ENCODE data around the gene PMPCA. TPM values are rescaled to one million over a fixed set of nuclear protein-coding genes. Genes with fewer than 3 reads are reported as not detected.

Gene PMPCA
- total RNA-seq, 3 donors from 2014 or later (not counting 1 experiment from before 2014, with no cell fraction given): 78.3 to 84.8 (median 79.3) TPM

DNA sequence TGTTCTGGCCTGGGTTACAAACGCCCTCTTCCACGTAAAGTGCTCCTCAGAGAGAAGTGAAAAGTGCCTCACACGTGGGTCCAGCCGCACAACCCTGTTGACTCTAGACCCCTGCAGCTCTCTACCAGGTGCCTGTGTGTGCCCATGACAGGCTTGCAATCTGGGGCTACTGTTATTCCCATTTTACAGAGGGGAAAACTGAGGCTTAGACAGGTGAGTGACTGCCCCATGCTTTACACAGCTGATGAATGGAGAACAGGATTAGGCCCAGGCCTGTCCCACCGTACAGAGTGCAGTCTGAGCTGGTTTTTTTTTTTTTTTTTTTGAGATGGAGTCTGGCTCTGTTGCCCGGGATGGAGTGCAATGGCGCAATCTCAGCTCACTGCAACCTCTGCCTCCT lies 35.3 kb downstream of the PMPCA start:
- H3K27me3 ChIP-seq (ENCODE audit: control insufficient read depth, insufficient read depth, low read length): no peaks in the 10 kb centered on the region
- H3K36me3 Mint-ChIP-seq: peaks cover 22% of the 10 kb centered on the region
- DNase-seq (no peak), ATAC-seq (no peak)
- H3K4me3 ChIP-seq (ENCODE audit: low read length): no peak overlapping the region
- no peaks in the 10 kb centered on the region for H3K9me3 Mint-ChIP-seq
- H3K4me1 ChIP-seq (ENCODE audit: control insufficient read depth, insufficient read depth, low read length): no peaks in the 10 kb centered on the region
- H3K9me3 ChIP-seq (ENCODE audit: control insufficient read depth, insufficient read depth, low read length): no peaks in the 10 kb centered on the region
- H3K27ac ChIP-seq (ENCODE audit: low read length): no peak overlapping the region
- H3K36me3 ChIP-seq (ENCODE audit: control insufficient read depth, insufficient read depth, low read length): peaks cover 83% of the 10 kb centered on the region
- intact Hi-C loops (cut with micrococcal nuclease): no loop called here
- no peak overlapping the region for H3K4me3 Mint-ChIP-seq
- no peaks in the 10 kb centered on the region for H3K4me1 Mint-ChIP-seq
- 98% methylated on average over 7 of the region's 7 CpGs for WGBS (ENCODE audit: insufficient coverage)
- no peak overlapping the region for H3K27ac Mint-ChIP-seq
- TF ChIP-seq, protein P1, sequence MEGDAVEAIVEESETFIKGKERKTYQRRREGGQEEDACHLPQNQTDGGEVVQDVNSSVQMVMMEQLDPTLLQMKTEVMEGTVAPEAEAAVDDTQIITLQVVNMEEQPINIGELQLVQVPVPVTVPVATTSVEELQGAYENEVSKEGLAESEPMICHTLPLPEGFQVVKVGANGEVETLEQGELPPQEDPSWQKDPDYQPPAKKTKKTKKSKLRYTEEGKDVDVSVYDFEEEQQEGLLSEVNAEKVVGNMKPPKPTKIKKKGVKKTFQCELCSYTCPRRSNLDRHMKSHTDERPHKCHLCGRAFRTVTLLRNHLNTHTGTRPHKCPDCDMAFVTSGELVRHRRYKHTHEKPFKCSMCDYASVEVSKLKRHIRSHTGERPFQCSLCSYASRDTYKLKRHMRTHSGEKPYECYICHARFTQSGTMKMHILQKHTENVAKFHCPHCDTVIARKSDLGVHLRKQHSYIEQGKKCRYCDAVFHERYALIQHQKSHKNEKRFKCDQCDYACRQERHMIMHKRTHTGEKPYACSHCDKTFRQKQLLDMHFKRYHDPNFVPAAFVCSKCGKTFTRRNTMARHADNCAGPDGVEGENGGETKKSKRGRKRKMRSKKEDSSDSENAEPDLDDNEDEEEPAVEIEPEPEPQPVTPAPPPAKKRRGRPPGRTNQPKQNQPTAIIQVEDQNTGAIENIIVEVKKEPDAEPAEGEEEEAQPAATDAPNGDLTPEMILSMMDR (IDR thresholded peaks at IDR 0.05): no peak
- H3K27me3 Mint-ChIP-seq (ENCODE audit: low read depth in 2 of 2): no peaks in the 10 kb centered on the region

DNA sequence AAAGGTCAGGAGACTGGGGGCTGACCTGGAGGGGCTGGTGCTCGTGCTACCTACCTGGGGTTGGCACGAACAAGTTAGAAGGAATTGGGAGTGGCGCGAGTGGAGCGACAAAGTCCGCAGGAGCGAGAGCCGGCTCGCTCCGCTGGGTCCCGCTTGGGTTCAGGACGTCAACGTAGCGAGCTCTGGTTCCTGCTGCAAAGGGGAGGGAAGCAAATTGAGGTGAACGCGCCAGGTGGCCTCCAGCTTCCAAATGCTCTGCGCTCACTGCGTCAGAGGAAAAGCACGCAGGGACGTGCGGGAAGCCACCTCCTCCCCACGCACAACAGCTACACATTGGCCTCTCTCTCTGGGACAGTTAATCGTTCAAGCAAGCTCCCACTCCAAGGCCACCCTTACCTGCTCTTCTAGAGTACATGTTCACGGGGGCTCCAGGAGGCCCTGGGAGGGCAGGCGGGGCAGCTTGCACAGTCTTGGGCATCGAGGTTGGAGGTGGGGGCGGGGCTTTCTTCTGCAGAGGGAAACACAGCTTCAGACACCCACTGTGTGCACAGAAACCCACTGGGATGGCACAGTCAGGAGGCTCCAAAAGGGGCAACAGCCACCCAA lies 36.8 kb downstream of the PMPCA start:
- no peaks in the 10 kb centered on the region for H3K27me3 Mint-ChIP-seq (ENCODE audit: low read depth in 2 of 2)
- DNase-seq (no peak), ATAC-seq (no peak)
- peaks cover 22% of the 10 kb centered on the region for H3K36me3 Mint-ChIP-seq
- no peaks in the 10 kb centered on the region for H3K9me3 Mint-ChIP-seq
- peaks cover 85% of the 10 kb centered on the region for H3K36me3 ChIP-seq (ENCODE audit: control insufficient read depth, insufficient read depth, low read length)
- 97% methylated on average over 27 of the region's 27 CpGs for WGBS (ENCODE audit: insufficient coverage)
- no peaks in the 10 kb centered on the region for H3K4me1 Mint-ChIP-seq
- H3K4me1 ChIP-seq (ENCODE audit: control insufficient read depth, insufficient read depth, low read length): no peaks in the 10 kb centered on the region
- no peak overlapping the region for H3K27ac Mint-ChIP-seq
- H3K4me3 ChIP-seq (ENCODE audit: low read length): no peak overlapping the region
- TF ChIP-seq, protein P1 (IDR thresholded peaks at IDR 0.05): no peak
- intact Hi-C loops (cut with micrococcal nuclease): no loop called here
- H3K9me3 ChIP-seq (ENCODE audit: control insufficient read depth, insufficient read depth, low read length): no peaks in the 10 kb centered on the region
- H3K27ac ChIP-seq (ENCODE audit: low read length): no peak overlapping the region
- H3K27me3 ChIP-seq (ENCODE audit: control insufficient read depth, insufficient read depth, low read length): no peaks in the 10 kb centered on the region
- H3K4me3 Mint-ChIP-seq: no peak overlapping the region

DNA sequence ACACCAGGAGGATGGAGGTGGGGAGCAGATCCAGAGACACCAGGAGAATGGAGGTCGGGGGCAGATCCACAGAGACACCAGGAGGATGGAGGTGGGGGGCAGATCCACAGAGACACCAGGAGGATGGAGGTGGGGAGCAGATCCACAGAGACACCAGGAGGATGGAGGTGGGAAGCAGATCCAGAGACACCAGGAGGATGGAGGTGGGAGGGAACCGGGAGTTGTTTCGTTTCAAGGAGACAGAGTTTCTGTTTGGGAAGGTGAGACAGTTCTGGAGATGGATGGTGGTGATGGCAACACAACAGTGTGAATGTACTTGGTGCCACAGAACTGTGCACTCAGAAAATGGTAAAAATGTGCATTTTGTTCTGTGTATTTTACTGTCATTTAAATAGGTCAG lies 38.2 kb downstream of the PMPCA start:
- Mint-ChIP-seq H3K4me1 (no peaks in the 10 kb centered on the region), H3K4me3 (no peak overlapping the region), H3K9me3 (no peaks in the 10 kb centered on the region), H3K27me3 (ENCODE audit: low read depth in 2 of 2) (no peaks in the 10 kb centered on the region), H3K27ac (no peak overlapping the region), H3K36me3 (peaks cover 15% of the 10 kb centered on the region)
- Histone ChIP-seq H3K9me3 (ENCODE audit: control insufficient read depth, insufficient read depth, low read length) (no peaks in the 10 kb centered on the region), H3K27ac (ENCODE audit: low read length) (no peak overlapping the region), H3K4me3 (ENCODE audit: low read length) (no peak overlapping the region), H3K27me3 (ENCODE audit: control insufficient read depth, insufficient read depth, low read length) (no peaks in the 10 kb centered on the region), H3K36me3 (ENCODE audit: control insufficient read depth, insufficient read depth, low read length) (peaks cover 81% of the 10 kb centered on the region), H3K4me1 (ENCODE audit: control insufficient read depth, insufficient read depth, low read length) (no peaks in the 10 kb centered on the region)
- intact Hi-C loops (cut with micrococcal nuclease): no loop called here
- WGBS (ENCODE audit: insufficient coverage): 95% methylated on average over 3 of the region's 3 CpGs
- TF ChIP-seq, protein P1 (IDR thresholded peaks at IDR 0.05): no peak
- ATAC-seq (no peak), DNase-seq (no peak)

Measured in natural killer cell (primary cell).